Measurements from ENCODE around the gene LYPD6B. TPM values are rescaled to one million over a fixed set of nuclear protein-coding genes. Genes with fewer than 3 reads are reported as not detected.

LYPD6B gene
- total RNA-seq, 4 donors from 2014 or later, result 70.2 to 96.6 (median 74.2) TPM

DNA sequence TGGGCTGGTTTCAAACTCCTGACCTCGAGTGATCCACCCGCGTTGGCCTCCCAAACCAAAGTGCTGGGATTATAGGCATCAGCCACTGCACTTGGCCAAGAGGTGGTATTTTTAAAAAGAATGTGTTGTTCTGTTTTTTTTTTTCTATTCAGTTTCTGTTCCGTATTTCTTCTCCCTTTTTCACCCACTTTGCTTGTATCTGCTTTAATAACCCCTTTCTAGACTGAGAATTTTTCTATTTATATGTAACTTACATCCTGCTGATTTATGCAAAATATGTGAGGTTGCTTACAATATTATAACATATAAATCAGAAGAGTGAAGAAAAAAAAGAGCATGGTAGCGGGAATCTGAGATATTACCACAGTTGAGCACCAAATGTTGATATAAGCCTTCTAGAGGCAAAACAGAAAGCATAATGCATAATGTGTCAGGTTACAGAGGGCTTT, 17.2 kb upstream of the LYPD6B start:
- intact Hi-C loops (cut with DNase I; ENCODE audit: low total_unique reads), result no loop called here
- no peak overlapping the region for H3K4me3 ChIP-seq (ENCODE audit: low read depth, poor library complexity, severe bottlenecking)
- TF ChIP-seq POLR2A (IDR thresholded peaks at IDR 0.05), result no peak
- TF ChIP-seq, protein P1, sequence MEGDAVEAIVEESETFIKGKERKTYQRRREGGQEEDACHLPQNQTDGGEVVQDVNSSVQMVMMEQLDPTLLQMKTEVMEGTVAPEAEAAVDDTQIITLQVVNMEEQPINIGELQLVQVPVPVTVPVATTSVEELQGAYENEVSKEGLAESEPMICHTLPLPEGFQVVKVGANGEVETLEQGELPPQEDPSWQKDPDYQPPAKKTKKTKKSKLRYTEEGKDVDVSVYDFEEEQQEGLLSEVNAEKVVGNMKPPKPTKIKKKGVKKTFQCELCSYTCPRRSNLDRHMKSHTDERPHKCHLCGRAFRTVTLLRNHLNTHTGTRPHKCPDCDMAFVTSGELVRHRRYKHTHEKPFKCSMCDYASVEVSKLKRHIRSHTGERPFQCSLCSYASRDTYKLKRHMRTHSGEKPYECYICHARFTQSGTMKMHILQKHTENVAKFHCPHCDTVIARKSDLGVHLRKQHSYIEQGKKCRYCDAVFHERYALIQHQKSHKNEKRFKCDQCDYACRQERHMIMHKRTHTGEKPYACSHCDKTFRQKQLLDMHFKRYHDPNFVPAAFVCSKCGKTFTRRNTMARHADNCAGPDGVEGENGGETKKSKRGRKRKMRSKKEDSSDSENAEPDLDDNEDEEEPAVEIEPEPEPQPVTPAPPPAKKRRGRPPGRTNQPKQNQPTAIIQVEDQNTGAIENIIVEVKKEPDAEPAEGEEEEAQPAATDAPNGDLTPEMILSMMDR (IDR thresholded peaks at IDR 0.05), result no peak
- peak in 1 of 2 donors; percentile 50 for DNase-seq (ENCODE audit: low spot score in 2 of 2)
- WGBS, 2 donors, result 87 to 90% methylated on average over 5 of the region's 5 CpGs

DNA sequence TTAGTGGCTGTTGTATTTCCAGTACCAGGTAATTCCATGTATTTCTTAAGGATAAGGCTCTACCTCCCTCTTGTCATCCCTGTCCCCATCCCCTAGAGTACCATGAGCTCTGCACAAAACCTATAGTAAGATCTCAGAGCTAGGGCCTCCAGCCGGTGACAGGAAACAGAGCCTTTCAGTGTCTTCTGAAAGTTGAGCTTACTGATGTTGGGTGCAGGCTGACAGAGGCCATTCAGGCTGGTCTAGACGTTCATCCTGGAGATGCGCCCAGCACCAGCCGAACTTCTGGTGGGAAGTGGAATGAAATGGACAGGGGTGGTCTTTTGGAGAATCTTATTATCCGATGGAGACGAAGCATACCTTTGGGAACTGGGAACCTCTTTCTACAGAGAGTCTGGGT, 16.7 kb upstream of the LYPD6B start:
- TF ChIP-seq, protein P1 (IDR thresholded peaks at IDR 0.05), result no peak
- TF ChIP-seq POLR2A (IDR thresholded peaks at IDR 0.05), result no peak
- DNase-seq (ENCODE audit: low spot score in 2 of 2), result peak; percentile 11 to 48
- no peak overlapping the region for H3K4me3 ChIP-seq (ENCODE audit: low read depth, poor library complexity, severe bottlenecking)
- intact Hi-C loops (cut with DNase I; ENCODE audit: low total_unique reads), result no loop called here
- 89 to 94% methylated on average over 6 of the region's 6 CpGs for WGBS, 2 donors

DNA sequence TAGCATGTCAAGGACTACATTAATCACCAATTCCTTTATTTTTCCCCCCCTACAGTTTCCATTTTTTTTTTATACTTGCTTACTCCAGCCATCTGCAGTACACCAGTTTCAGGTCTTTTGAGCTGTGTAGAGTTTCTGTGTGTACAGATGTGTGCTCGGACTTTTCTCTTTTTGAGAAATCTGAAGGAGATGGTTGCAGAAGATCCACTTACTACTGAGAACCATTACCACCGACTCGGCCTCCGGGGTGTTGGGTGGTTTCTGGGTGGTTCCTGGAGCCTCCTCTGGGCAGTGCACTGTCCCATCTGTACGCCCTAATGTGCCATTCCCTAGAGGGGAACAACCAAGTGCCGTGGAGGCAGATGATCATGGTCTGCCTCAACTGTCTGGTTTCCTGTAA, 15.4 kb upstream of the LYPD6B start:
- no peak for TF ChIP-seq POLR2A (IDR thresholded peaks at IDR 0.05)
- TF ChIP-seq, protein P1 (IDR thresholded peaks at IDR 0.05), result no peak
- H3K4me3 ChIP-seq (ENCODE audit: low read depth, poor library complexity, severe bottlenecking), result no peak overlapping the region
- intact Hi-C loops (cut with DNase I; ENCODE audit: low total_unique reads), result no loop called here
- 93 to 99% methylated on average over 6 of the region's 6 CpGs for WGBS, 2 donors
- DNase-seq (ENCODE audit: low spot score in 2 of 2), result peak in 1 of 2 donors; percentile 42

DNA sequence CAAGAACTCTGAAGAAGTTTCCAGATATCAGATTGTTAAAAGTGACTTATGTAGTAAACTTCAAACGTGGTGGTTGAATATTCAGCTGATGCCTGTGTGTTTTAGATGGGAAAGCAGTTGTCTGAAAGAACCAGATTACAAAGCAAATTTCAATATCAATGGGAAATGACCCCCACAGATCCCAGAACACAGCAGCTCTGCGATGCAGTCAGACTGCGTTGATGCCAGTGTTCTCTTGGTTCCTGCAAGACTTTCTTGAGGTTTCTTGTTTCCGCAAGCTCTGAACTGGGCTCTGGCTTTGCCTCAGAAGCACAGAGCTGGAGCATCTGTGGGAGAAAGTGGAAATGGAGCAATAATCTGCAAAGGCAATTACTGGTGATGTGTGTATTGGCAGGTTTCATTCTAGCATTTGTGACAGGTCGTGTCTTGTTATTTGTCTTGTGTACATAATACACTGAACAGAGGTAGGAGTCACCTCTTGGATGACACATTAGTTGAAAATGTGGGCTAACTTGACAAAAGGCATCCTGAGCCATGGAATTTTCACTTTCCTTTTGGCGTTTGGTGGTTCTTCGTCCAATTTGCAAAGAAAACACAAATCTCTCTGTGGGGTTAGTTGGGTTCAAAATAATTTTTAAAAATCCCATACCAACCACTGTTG, 10.8 kb upstream of the LYPD6B start:
- intact Hi-C loops (cut with DNase I; ENCODE audit: low total_unique reads), result no loop called here
- H3K4me3 ChIP-seq (ENCODE audit: low read depth, poor library complexity, severe bottlenecking), result no peak overlapping the region
- WGBS, 2 donors, result 42 to 49% methylated on average over 7 of the region's 7 CpGs
- peak in 1 of 2 donors; percentile 25 for DNase-seq (ENCODE audit: low spot score in 2 of 2)
- TF ChIP-seq, protein P1 (IDR thresholded peaks at IDR 0.05), result no peak
- no peak for TF ChIP-seq POLR2A (IDR thresholded peaks at IDR 0.05)

DNA sequence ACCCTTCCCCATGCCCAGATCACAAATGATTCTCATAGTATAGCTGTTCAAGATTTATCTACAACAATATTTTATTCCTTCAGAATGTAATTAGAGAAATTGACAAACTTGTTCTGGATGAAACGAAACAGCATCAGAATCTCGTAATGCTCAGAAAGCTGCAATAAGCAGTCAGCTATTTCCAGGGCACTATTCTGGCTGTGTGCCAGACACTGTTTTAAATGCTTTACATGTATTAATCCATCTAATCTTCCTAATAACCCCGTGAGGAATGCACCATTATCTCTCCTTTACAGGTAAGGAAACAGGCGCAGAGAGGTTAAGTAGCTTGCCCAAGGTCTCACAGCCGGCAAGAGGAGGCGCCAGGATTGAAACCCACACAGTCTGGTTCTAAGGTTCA, 10.1 kb upstream of the LYPD6B start:
- 61 to 69% methylated on average over 6 of the region's 6 CpGs for WGBS, 2 donors
- intact Hi-C loops (cut with DNase I; ENCODE audit: low total_unique reads), result no loop called here

More for the DNA sequence above, 10.1 kb upstream of the LYPD6B start:
- no peak overlapping the region for H3K4me3 ChIP-seq (ENCODE audit: low read depth, poor library complexity, severe bottlenecking)
- peak in 1 of 2 donors; percentile 45 for DNase-seq (ENCODE audit: low spot score in 2 of 2)
- TF ChIP-seq, protein P1 (IDR thresholded peaks at IDR 0.05), result no peak
- TF ChIP-seq POLR2A (IDR thresholded peaks at IDR 0.05), result no peak

Data from lower leg skin (tissue), 4 donors.